Vagina (tissue), 2 donors: ENCODE measurements around the gene ARL3. TPM values are rescaled to one million over a fixed set of nuclear protein-coding genes. Genes with fewer than 3 reads are reported as not detected.
A peak's percentile ranks its signal among the peaks of the same experiment; 100 is the strongest.

Experiments used
- DNase-seq, 2 donors: peaks; one replicate each; pipeline ENCODE4 v3.0.0-alpha.2; 2017; ENCODE audit errors: extremely low spot score in 2 of 2
- H3K27ac ChIP-seq: fragments of 200-600 bp; sonication (generic); one replicate; pipeline ENCODE4 v1.5.1; 2019
- H3K27me3 ChIP-seq: fragments of 200-600 bp; sonication (generic); one replicate; pipeline ENCODE4 v1.5.1; 2019
- H3K36me3 ChIP-seq, 2 donors: fragments of 200-600 bp; sonication (generic); one replicate each; pipeline ENCODE4 v1.5.1; 2017 to 2019
- H3K4me1 ChIP-seq: fragments of 200-600 bp; sonication (generic); one replicate; pipeline ENCODE4 v1.5.1; 2019
- H3K4me3 ChIP-seq, 2 donors: fragments of 200-600 bp; sonication (generic); 1 replicate in 1 of 2; 2 replicates in 1 of 2; pipeline ENCODE4 v1.5.1; 2016 to 2019
- H3K9me3 ChIP-seq: fragments of 200-600 bp; sonication (generic); one replicate; pipeline ENCODE4 v1.5.1; 2019
- POLR2A ChIP-seq, 2 donors: fragments of 450-650 bp; IDR thresholded peaks; one replicate each; pipeline ENCODE4 v1.6.1; 2017; ENCODE audit warnings: antibody characterized with exemption in 2 of 2, mild to moderate bottlenecking in 2 of 2, moderate library complexity in 2 of 2
- POLR2AphosphoS5 ChIP-seq, 2 donors: sonication (generic); formaldehyde crosslinking; IDR thresholded peaks; one replicate each; pipeline ENCODE4 v1.9.0; 2017; ENCODE audit warnings: antibody characterized with exemption in 2 of 2, mild to moderate bottlenecking in 2 of 2, low read depth in 1 of 2; ENCODE audit not compliant: insufficient read depth in 1 of 2
- intact Hi-C: fragments of 100-400 bp; cut with DNase I; formaldehyde crosslinking; loops from one replicate; pipeline ENCODE4 v1.15.1; 2023
- total RNA-seq: library from RNA; depleted of rRNA; stranded (reverse); fragments of >200 nt; gene quantifications from one replicate; pipeline ENCODE4 v1.2.3, GENCODE V29; 2016
- TF ChIP-seq, protein P1 (sequence below), 3 experiments: fragments of 450-650 bp in 2 of 3; fragments of 200-600 bp in 1 of 3; sonication (generic) in 1 of 3; IDR thresholded peaks; one replicate each; pipeline ENCODE4 v1.5.1; 2017 to 2019; ENCODE audit warnings: antibody characterized with exemption in 3 of 3, mild to moderate bottlenecking in 2 of 3, moderate library complexity in 2 of 3

ARL3 gene
- total RNA-seq, 1 donor from 2014 or later, result 7.4 TPM

DNA sequence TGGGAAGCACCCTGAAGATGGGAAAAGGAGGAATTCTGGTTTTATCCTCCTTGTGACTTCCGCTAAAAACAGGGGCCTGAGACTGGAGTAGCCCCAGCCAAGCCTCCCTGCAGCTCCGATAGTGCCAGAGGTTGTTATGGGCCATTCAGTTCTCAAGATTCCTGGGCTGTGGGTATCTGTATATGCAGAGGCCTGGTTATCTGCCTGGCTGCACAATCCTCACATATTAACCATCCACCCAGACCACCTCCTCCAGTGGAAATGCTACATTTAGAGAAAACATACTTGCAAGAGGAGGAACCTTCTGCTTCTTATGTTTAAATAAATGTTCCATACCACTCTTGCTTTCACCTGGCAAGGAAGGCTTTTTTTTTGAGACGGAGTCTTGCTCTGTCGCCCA is 34.6 kb downstream of the ARL3 start:
- no peaks in the 10 kb centered on the region for H3K27me3 ChIP-seq
- peaks cover 0 to 3% of the 10 kb centered on the region in 2 donors for H3K36me3 ChIP-seq
- peaks cover 47% of the 10 kb centered on the region for H3K4me1 ChIP-seq
- no peaks in the 10 kb centered on the region for H3K9me3 ChIP-seq
- DNase-seq, result no peak
- no peak overlapping the region for H3K4me3 ChIP-seq
- intact Hi-C loops, result no loop called here
- peak overlapping the region; percentile 64 for H3K27ac ChIP-seq
- no peak for TF ChIP-seq POLR2A (IDR thresholded peaks at IDR 0.05)
- no peak for TF ChIP-seq POLR2AphosphoS5 (IDR thresholded peaks at IDR 0.05; ENCODE audit: insufficient read depth in 1 of 2, low read depth in 1 of 2)
- TF ChIP-seq, protein P1, sequence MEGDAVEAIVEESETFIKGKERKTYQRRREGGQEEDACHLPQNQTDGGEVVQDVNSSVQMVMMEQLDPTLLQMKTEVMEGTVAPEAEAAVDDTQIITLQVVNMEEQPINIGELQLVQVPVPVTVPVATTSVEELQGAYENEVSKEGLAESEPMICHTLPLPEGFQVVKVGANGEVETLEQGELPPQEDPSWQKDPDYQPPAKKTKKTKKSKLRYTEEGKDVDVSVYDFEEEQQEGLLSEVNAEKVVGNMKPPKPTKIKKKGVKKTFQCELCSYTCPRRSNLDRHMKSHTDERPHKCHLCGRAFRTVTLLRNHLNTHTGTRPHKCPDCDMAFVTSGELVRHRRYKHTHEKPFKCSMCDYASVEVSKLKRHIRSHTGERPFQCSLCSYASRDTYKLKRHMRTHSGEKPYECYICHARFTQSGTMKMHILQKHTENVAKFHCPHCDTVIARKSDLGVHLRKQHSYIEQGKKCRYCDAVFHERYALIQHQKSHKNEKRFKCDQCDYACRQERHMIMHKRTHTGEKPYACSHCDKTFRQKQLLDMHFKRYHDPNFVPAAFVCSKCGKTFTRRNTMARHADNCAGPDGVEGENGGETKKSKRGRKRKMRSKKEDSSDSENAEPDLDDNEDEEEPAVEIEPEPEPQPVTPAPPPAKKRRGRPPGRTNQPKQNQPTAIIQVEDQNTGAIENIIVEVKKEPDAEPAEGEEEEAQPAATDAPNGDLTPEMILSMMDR (IDR thresholded peaks at IDR 0.05), result no peak

DNA sequence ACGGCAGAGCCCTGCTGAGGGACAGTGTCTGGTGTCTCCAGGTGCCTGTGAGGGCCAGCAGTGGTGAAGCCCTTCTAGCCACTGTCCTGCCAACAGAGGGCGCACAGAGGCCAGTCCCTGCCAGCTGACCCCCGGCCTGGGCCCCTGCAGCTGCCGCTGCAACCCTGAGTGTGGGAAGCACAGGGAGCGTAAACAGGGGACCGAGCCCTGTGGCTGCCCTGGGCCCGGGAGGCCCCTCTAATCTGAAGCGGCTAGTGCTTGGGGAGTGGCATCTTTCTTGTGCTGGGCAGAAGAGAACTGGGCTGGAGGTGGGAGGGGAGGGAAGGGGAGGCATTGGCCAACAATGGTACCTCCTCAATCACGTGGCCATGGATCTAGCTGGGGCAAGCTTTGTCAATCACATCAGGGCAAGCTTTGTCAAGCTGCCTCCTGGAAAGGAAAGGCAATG is 35.3 kb downstream of the ARL3 start:
- no peaks in the 10 kb centered on the region for H3K9me3 ChIP-seq
- intact Hi-C loops, result no loop called here
- TF ChIP-seq, protein P1 (IDR thresholded peaks at IDR 0.05), result peak in 2 of 3 experiments; percentile 33 to 63
- no peak for TF ChIP-seq POLR2A (IDR thresholded peaks at IDR 0.05)
- peak in 1 of 2 donors; percentile 25 for TF ChIP-seq POLR2AphosphoS5 (IDR thresholded peaks at IDR 0.05; ENCODE audit: insufficient read depth in 1 of 2, low read depth in 1 of 2)
- no peaks in the 10 kb centered on the region for H3K36me3 ChIP-seq
- no peak overlapping the region for H3K4me3 ChIP-seq
- H3K27ac ChIP-seq, result peak overlapping the region; percentile 64
- no peaks in the 10 kb centered on the region for H3K27me3 ChIP-seq
- no peak for DNase-seq
- peaks cover 55% of the 10 kb centered on the region for H3K4me1 ChIP-seq

DNA sequence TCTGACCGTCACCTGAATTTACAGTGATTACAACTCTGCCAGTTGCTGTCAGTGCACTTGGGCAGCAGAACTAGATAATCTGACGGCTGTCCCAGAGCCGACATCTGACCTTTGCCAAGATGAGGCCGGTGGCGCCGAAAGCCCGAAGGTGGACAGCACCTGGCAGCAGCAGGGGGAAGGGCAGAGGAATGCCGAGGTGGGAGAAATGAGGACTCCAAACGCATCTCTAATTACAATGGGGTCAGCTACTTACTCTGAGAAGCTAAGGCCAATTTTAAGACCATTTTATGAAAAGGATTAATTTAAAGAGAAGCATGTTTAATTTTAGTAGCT is 36.2 kb downstream of the ARL3 start:
- intact Hi-C loops, result no loop called here
- H3K36me3 ChIP-seq, result no peaks in the 10 kb centered on the region
- no peak for TF ChIP-seq POLR2A (IDR thresholded peaks at IDR 0.05)
- TF ChIP-seq, protein P1 (IDR thresholded peaks at IDR 0.05), result no peak
- no peak for DNase-seq
- no peaks in the 10 kb centered on the region for H3K9me3 ChIP-seq
- no peaks in the 10 kb centered on the region for H3K27me3 ChIP-seq
- no peak overlapping the region for H3K4me3 ChIP-seq
- peak overlapping the region; percentile 71 for H3K27ac ChIP-seq
- peaks cover 63% of the 10 kb centered on the region for H3K4me1 ChIP-seq

DNA sequence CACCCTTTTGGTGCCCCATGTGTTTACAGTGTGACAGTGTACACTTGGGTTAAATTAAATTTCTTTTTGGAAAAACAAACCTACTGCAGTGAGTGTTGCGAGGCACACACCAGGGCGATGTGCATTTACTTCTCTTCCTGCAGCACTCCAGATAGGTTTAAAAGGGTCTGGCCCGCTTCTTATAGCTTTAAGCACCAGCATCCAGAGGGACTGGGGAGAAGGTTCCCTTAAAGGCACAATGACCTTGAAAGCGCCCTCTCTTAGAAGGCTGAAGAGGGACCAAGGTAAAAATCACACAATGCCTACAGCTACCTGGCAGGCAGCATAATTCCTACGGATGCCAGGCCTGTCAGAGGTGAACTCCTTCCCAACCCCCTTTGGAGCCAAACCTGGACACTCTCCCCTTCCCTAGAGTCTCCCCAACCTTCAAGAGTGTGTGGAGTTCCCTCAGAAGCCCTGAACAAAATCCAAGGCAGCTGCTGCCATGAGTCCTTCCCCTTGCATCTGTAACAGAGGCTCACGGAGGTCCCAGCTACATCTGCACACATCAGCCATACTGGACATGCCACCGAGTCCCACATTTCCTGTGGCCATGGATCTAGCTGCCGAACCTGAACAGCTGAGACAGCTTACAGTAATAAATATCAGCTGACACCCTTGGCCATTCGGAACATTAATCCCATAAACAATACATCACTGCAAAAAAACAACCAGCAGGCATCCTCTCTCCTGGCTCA is 36.7 kb downstream of the ARL3 start:
- Histone ChIP-seq H3K36me3 (no peaks in the 10 kb centered on the region), H3K27ac (peak overlapping the region; percentile 71), H3K4me3 (peak overlapping the region in 1 of 2 donors; percentile 1), H3K9me3 (no peaks in the 10 kb centered on the region), H3K4me1 (peaks cover 68% of the 10 kb centered on the region), H3K27me3 (no peaks in the 10 kb centered on the region)
- no peak for DNase-seq
- intact Hi-C loops, result no loop called here
- no peak for TF ChIP-seq POLR2AphosphoS5 (IDR thresholded peaks at IDR 0.05; ENCODE audit: insufficient read depth in 1 of 2, low read depth in 1 of 2)
- TF ChIP-seq, protein P1 (IDR thresholded peaks at IDR 0.05), result no peak
- TF ChIP-seq POLR2A (IDR thresholded peaks at IDR 0.05), result no peak

DNA sequence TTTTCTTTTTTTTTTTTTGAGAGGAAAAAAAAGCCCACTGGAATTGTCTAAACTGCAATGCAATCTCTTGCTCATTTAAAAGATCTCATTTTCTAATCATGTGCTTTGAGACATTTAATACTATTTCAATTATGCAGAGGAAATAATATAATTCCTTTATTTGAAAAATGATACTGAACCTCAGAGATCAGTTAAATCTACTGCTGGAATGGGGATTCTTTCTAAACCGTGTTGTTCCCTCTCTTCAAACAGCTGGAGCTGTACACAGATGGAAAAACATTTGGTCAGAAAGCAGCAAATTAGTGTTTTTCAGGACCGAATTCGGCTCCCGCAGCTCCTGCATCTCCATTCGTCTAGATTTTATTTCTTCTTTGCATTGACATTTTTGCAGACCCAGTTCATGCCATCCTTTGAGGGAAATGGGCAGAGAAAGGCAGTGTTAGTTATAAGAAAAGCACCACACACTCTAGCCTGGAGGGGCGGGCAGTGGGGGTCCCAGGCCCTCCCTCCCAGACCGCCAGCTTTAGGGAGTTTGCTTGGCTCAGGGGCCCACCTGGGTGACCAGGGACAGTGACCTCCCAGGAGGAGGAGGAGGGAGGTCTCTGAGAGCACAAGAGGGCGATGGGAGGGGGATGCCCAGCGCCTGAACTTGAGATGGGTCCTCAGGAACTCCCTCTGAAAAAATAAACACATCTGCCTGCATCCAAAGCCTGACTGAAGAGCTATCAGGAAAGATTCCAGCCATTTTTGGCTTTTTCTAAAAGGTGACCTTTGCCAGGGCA is 37.5 kb downstream of the ARL3 start:
- peaks cover 70% of the 10 kb centered on the region for H3K4me1 ChIP-seq

More for the DNA sequence above, 37.5 kb downstream of the ARL3 start:
- DNase-seq, result no peak
- TF ChIP-seq POLR2AphosphoS5 (IDR thresholded peaks at IDR 0.05; ENCODE audit: insufficient read depth in 1 of 2, low read depth in 1 of 2) (no peak), POLR2A (IDR thresholded peaks at IDR 0.05) (no peak)
- TF ChIP-seq, protein P1 (IDR thresholded peaks at IDR 0.05), result no peak
- Histone ChIP-seq H3K27me3 (no peaks in the 10 kb centered on the region), H3K4me3 (peak overlapping the region in 1 of 2 donors; percentile 1), H3K36me3 (no peaks in the 10 kb centered on the region), H3K27ac (peak overlapping the region; percentile 71), H3K9me3 (no peaks in the 10 kb centered on the region)
- intact Hi-C loops, result no loop called here
